Fibroblast of lung (primary cell): ENCODE results near the gene SLC66A2. TPM values are rescaled to one million over a fixed set of nuclear protein-coding genes. Genes with fewer than 3 reads are reported as not detected.
A peak's percentile ranks its signal among the peaks of the same experiment; 100 is the strongest.

Source experiments
- DNase-seq, 2 donors: peaks; one replicate each; pipeline versions ENCODE4 v3.0.0 to v3.0.0-alpha.2; 2010; ENCODE audit warnings: low read depth in 2 of 2
- H2AFZ ChIP-seq: 2 replicates; pipeline ENCODE4 v1.5.1; 2012; ENCODE audit warnings: low read length, control low read depth, inconsistent platforms
- H3K27ac ChIP-seq: 2 replicates; pipeline ENCODE4 v1.5.1; 2011; ENCODE audit warnings: low read length, control low read depth; ENCODE audit not compliant: insufficient read depth
- H3K27me3 ChIP-seq: 2 replicates; pipeline ENCODE4 v1.5.1; 2011; ENCODE audit warnings: mild to moderate bottlenecking, low read length; ENCODE audit not compliant: control insufficient read depth, insufficient read depth
- H3K36me3 ChIP-seq: 2 replicates; pipeline ENCODE4 v1.5.1; 2011; ENCODE audit warnings: low read length; ENCODE audit not compliant: control insufficient read depth, insufficient read depth
- H3K4me1 ChIP-seq: 2 replicates; pipeline ENCODE4 v1.5.1; 2011; ENCODE audit warnings: low read length; ENCODE audit not compliant: control insufficient read depth, insufficient read depth; ENCODE audit errors: extremely low read depth
- H3K4me2 ChIP-seq: 2 replicates; pipeline ENCODE4 v1.5.1; 2011; ENCODE audit warnings: low read length, control low read depth; ENCODE audit not compliant: insufficient read depth; ENCODE audit errors: extremely low read depth
- H3K4me3 ChIP-seq, 4 experiments: fragments of 200-600 bp in 1 of 4; sonication (generic) in 1 of 4; replicated peaks in 1 of 4; 2 replicates each; pipeline ENCODE4 v1.5.1; 2011 to 2016; ENCODE audit warnings: low read length in 4 of 4, low read depth in 3 of 4, mild to moderate bottlenecking in 3 of 4, control low read depth in 2 of 4, inconsistent platforms in 1 of 4, mixed read lengths in 1 of 4; ENCODE audit not compliant: insufficient read depth in 1 of 4; ENCODE audit errors: control extremely low read depth in 1 of 4
- H3K79me2 ChIP-seq: 2 replicates; pipeline ENCODE4 v1.5.1; 2012; ENCODE audit warnings: mild to moderate bottlenecking, low read length, inconsistent platforms; ENCODE audit not compliant: control insufficient read depth, insufficient read depth
- H3K9ac ChIP-seq: 2 replicates; pipeline ENCODE4 v1.5.1; 2011; ENCODE audit warnings: mild to moderate bottlenecking, low read length, control low read depth; ENCODE audit not compliant: insufficient read depth
- H3K9me3 ChIP-seq: 2 replicates; pipeline ENCODE4 v1.5.1; 2012; ENCODE audit warnings: low read depth, low read length; ENCODE audit not compliant: control insufficient read depth, insufficient read depth
- H4K20me1 ChIP-seq: 2 replicates; pipeline ENCODE4 v1.5.1; 2011; ENCODE audit warnings: low read length; ENCODE audit not compliant: control insufficient read depth, insufficient read depth; ENCODE audit errors: extremely low read depth
- EZH2 ChIP-seq: IDR thresholded peaks from 2 replicates; pipeline ENCODE4 v1.5.1; 2012; ENCODE audit warnings: low read length, control low read depth, mild to moderate bottlenecking; ENCODE audit errors: missing control alignments
- polyA plus RNA-seq, 2 donors: library from polyadenylated mRNA; depleted of rRNA in 1 of 2; stranded (reverse) in 1 of 2; unstranded in 1 of 2; fragments of >200 nt; gene quantifications; 2 replicates each; pipeline ENCODE4 v1.2.1, GENCODE V29; 2011 to 2012; ENCODE audit warnings: missing spikeins in 1 of 2
- total RNA-seq: library from RNA; depleted of rRNA; stranded (reverse); fragments of >200 nt; gene quantifications from 2 replicates; pipeline ENCODE4 v1.2.1, GENCODE V29; 2014
- TF ChIP-seq, protein P1 (sequence below), 2 donors: IDR thresholded peaks in 1 of 2; conservative IDR thresholded peaks in 1 of 2; 1 replicate in 1 of 2; 2 replicates in 1 of 2; pipeline ENCODE4 v1.5.1; 2011 to 2012; ENCODE audit warnings: low read length in 2 of 2, control low read depth in 1 of 2, inconsistent platforms in 1 of 2, low read depth in 1 of 2, mild to moderate bottlenecking in 1 of 2

The SLC66A2 gene
- total and polyA plus RNA-seq, 2 donors (not counting 1 experiment from before 2014, with no cell fraction given) = 13.2 to 46.1 TPM

DNA sequence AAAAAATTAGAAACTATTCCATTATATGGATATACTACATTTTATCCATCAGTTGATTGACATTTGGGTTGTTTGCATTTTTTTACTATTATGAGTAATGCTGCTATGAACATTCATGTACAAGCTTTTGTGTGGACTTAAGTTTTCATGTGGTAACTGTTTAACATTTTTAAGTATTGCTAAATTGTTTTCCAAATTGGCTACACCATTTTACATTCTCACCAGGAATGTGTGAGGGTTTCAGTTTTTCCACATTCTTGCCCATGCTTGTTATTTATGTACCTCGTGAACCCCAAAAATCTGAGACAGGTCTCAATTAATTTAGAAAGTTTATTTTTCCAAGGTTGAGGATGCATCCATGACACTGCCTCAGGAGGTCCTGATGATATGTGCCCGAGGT, 40.0 kb upstream of the SLC66A2 start:
- no peaks in the 10 kb centered on the region for H3K27me3 ChIP-seq
- no peak for TF ChIP-seq EZH2

DNA sequence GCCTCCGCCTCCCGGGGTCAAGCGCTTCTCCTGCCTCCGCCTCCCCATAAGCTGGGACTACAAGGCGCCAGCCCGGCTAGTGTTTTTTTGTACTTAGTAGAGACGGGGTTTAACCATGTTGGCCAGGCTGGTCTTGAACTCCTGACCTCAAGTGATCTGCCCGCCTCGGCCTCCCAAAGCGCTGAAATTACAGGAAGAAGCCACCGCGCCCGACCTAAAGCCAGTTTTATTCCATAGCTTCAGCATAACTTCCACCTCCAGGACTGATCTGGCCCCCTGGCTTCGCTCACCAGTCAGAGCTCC, 37.7 kb upstream of the SLC66A2 start:
- peaks cover 2% of the 10 kb centered on the region for H3K4me1 ChIP-seq
- H3K9me3 ChIP-seq = no peaks in the 10 kb centered on the region
- H2AFZ ChIP-seq = no peak overlapping the region
- no peak for DNase-seq
- peak overlapping the region; percentile 97 for H3K9ac ChIP-seq
- TF ChIP-seq, protein P1, sequence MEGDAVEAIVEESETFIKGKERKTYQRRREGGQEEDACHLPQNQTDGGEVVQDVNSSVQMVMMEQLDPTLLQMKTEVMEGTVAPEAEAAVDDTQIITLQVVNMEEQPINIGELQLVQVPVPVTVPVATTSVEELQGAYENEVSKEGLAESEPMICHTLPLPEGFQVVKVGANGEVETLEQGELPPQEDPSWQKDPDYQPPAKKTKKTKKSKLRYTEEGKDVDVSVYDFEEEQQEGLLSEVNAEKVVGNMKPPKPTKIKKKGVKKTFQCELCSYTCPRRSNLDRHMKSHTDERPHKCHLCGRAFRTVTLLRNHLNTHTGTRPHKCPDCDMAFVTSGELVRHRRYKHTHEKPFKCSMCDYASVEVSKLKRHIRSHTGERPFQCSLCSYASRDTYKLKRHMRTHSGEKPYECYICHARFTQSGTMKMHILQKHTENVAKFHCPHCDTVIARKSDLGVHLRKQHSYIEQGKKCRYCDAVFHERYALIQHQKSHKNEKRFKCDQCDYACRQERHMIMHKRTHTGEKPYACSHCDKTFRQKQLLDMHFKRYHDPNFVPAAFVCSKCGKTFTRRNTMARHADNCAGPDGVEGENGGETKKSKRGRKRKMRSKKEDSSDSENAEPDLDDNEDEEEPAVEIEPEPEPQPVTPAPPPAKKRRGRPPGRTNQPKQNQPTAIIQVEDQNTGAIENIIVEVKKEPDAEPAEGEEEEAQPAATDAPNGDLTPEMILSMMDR (conservative IDR thresholded peaks at IDR 0.05 in 1 of 2, IDR thresholded peaks at IDR 0.05 in 1 of 2; ENCODE audit: low read depth in 1 of 2, low read length in 2 of 2) = no peak
- no peak for TF ChIP-seq EZH2
- H3K79me2 ChIP-seq = peaks cover 41% of the 10 kb centered on the region
- H3K36me3 ChIP-seq = no peaks in the 10 kb centered on the region
- H3K4me2 ChIP-seq = peak overlapping the region; percentile 97
- no peaks in the 10 kb centered on the region for H3K27me3 ChIP-seq
- peaks cover 2% of the 10 kb centered on the region for H4K20me1 ChIP-seq
- peak overlapping the region; percentile 98 for H3K27ac ChIP-seq
- peak overlapping the region; percentile 82 to 96 (median 90) for H3K4me3 ChIP-seq

More for the DNA sequence above, 40.0 kb upstream of the SLC66A2 start:
- Histone ChIP-seq H3K9ac (no peak overlapping the region), H3K4me2 (no peak overlapping the region), H3K27ac (no peak overlapping the region), H2AFZ (no peak overlapping the region), H3K9me3 (no peaks in the 10 kb centered on the region), H3K4me1 (peaks cover under 1% of the 10 kb centered on the region), H3K4me3 (no peak overlapping the region), H4K20me1 (peaks cover 2% of the 10 kb centered on the region), H3K36me3 (no peaks in the 10 kb centered on the region), H3K79me2 (peaks cover 18% of the 10 kb centered on the region)
- DNase-seq = no peak

DNA sequence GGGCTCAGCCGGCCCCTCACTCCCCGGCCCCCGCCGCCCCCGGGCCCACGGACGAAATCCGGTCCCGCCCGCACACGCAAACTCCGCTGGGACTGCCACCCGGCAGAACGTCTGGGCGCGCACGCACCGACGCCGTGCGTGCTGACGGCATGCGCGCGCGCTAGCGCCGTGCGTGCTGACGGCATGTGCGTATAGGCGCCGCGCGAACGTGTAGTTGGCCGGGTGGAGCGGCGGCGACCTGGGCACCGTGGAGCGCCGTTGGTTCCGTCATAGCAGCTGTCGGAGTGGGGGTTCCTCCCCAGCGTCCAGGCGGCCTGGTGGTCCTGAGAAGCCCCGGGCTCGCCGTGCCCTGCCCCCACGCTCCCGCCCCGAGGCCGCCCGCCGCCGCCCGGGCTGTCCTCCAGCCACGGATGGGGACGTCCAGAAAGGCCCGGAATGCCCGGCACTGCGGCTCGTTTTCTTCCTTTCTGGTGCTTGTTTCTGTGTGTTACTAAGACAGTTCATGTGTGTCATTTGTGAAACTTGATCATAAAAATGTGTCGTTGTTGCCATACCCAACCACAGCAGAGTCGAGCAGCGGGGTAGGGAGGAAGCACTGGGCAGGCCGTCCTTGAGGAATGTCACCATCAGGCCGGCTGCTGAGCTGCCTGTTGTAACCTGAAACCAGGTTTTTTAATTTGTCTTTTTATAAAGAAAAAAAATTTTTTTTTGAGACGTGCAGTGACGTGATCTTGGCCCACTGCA, 37.2 kb upstream of the SLC66A2 start, which contains the start of gene TXNL4A:
Gene TXNL4A (minus strand): TSS at position 113 of the 744 bp plus-strand sequence. CDS start 171 bp downstream, outside the sequence.
- H3K27ac ChIP-seq = peak within 1 kb of the TSS; percentile 98
- peak; percentile 88 for DNase-seq
- H3K9ac ChIP-seq = peak within 1 kb of the TSS; percentile 97
- H2AFZ ChIP-seq = peak within 1 kb of the TSS; percentile 78
- H4K20me1 ChIP-seq = peaks cover 2% of the 10 kb centered on the region
- TF ChIP-seq EZH2 = no peak
- TF ChIP-seq, protein P1 (conservative IDR thresholded peaks at IDR 0.05 in 1 of 2, IDR thresholded peaks at IDR 0.05 in 1 of 2; ENCODE audit: low read depth in 1 of 2, low read length in 2 of 2) = no peak
- peak within 1 kb of the TSS; percentile 97 for H3K4me2 ChIP-seq
- no peaks in the 10 kb centered on the region for H3K9me3 ChIP-seq
- peak within 1 kb of the TSS; percentile 82 to 96 (median 94) for H3K4me3 ChIP-seq
- H3K4me1 ChIP-seq = peaks cover 2% of the 10 kb centered on the region
- no peaks in the 10 kb centered on the region for H3K36me3 ChIP-seq
- H3K79me2 ChIP-seq = peaks cover 46% of the 10 kb centered on the region
- no peaks in the 10 kb centered on the region for H3K27me3 ChIP-seq
